Stimulated activated CD8-positive, alpha-beta memory T cell treated with anti-CD3 and anti-CD28 coated beads, Interleukin-15, amount 100 ng/mL, for 48 hours (primary cell): ENCODE data around the gene ITIH5.

Experiments used
- DNase-seq, 2 donors: peaks; one replicate each; pipeline ENCODE4 v3.0.0-alpha.2; 2020; ENCODE audit warnings: low read depth in 2 of 2

Gene ITIH5

GRCh38 chr10:7547829-7548228, 118.9 kb downstream of the ITIH5 start:
- no peak for DNase-seq

- DNase-seq = no peak
These were observed 119.6 kb downstream of the ITIH5 start for GRCh38 chr10:7547206-7547605.

- no peak for DNase-seq
These were observed 120.3 kb downstream of the ITIH5 start for GRCh38 chr10:7546385-7546967.

DNA sequence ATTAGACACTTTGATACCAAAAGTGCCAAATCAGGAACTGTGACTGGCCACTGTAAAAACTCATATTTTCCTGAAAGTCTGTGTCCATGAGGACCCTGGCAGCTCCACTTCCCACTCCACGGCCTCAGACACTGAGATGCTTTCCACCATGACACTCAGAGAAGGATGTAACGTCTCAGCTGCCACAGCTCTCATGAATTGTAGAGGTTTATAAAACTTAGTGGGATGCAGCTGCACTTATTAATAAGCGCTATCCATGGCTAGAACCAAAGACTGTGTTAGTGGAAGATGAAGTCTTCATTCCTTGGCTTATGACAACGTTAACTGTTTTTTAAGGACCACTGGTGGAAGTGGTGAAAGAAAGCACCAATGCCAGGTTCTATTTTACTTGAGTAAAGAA, 121.0 kb downstream of the ITIH5 start:
- DNase-seq = no peak

GRCh38 chr10:7545261-7545660, 121.5 kb downstream of the ITIH5 start:
- no peak for DNase-seq

DNA sequence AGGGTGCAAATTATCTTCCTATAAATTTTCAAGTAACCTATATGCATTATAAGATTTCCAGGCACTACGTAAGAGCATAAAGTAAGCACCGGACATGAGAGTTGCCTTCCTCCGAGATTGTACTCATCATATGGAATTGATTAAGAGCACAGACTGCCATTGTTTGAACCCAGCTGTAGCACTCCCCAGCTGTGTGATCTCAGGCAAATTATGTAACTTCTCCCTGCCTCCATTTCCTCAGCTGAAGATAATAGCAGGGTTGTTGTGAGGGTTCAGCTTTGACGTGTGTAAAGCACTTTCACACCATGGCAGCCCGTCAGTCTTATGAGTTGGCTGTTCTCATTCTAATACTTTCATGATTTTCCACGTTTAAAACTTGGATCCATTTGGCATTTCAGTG, 122.6 kb downstream of the ITIH5 start:
- no peak for DNase-seq

- no peak for DNase-seq
These were observed 124.4 kb downstream of the ITIH5 start for GRCh38 chr10:7542189-7542914.

GRCh38 chr10:7541137-7542087, 125.4 kb downstream of the ITIH5 start:
- DNase-seq = no peak

DNA sequence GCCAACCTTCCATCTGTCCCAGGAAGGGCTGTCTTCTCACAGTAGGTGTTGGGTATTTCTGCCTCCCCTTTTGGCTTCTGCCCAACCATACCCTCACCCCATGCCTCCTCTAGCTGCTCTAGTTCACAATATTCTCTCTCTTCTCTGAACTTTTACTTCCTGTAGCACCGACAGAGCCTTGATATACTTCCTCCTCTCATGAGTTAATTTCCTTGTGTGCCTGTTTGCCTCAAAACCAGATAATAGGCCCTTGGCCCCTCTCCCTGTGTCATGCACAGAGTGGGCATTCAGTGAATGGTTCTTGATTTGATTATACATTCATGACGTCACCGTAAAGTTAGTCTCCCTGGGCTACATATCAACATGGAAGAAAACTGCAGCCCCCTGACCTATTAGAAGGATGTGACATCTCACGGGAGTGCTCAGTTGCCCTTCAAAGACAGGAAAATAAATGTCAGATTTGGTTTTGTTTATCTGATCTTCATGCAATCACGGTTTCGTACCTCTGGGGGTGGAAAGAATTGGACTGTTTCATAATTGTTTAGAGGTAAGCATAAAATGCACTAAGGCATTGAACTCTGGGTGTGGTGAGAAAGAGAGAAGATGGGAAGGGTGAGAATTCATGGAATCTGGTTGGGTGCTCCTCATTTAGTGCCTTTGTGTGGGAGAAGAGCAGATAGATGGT, 127.7 kb downstream of the ITIH5 start:
- peak in 1 of 2 donors; percentile 22 for DNase-seq

GRCh38 chr10:7537126-7537525, 129.6 kb downstream of the ITIH5 start:
- no peak for DNase-seq

GRCh38 chr10:7534480-7534852, 132.3 kb downstream of the ITIH5 start:
- no peak for DNase-seq

DNA sequence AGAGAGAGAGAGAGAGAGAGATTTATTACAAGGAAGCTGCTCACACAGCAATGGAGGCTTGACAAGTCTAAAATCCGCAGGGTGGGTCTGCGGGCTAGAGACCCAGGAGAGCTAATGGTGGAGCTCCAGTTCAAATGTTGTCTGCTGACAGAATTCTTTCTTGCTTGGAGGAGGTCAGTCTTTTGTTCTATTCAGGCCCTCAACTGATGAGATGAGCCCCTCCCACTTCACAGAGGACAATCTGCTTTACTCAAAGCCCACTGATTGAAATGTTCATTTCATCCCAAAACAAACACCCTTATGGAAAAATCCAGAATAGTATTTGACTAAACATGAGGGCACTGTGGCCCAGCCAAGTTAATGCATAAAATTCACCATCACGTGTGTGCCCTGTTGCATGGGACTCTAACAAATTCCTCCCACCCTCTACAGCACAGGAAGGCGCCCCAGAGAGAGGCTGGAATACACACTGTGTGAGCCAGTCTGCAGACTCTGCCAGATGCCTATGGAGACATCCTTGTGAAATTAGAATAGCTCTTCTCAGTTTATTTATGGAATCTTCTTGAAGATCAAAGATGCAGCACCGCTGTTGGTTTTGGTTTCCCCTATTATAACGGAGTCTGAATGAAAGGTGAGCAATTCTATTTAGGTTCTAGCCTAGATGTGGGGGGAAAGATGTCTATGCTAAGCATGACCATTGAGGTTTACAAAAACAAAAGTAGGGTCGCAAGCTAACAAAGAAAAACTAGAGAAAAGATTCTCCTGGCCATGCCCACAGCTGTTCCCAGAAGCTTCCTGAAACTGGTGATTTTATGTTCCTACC, 132.9 kb downstream of the ITIH5 start:
- DNase-seq = no peak

DNA sequence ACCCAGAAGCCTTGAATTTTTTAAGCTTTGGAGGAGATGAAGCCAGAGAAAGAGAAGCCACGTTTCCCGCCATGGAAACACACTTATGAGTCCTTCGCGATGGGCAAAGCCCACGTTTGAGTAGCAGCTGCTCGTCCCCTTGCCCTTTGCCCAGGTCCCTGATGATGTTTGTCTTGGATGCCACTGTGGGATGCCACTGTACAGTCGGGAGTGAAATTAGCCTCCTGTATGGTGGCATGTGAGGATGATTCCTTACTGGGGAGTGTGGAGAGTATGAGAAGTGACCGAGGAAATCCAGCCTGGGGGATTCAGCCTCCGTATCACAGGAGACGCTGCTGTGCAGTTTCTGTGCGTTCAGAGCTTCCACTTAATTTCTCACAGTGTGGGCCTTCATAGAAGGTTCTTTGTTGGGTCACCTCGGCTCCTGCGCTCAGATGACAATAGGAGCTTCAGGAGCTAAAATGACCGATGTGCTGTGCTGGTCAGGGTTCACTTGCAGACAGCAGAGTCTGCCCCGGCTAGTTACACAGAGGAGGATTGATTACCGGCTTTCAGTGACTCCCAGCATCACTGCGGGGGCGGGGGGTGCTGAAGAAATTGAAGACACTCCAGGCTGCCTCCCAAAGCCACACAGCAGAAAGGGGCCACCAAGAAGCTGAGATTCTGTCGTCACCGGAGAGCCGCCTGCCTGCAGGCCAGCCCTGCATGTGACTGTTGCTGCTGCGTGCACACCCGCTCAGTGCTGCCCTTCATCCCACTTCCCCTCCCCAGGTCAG, 133.9 kb downstream of the ITIH5 start:
- no peak for DNase-seq

DNA sequence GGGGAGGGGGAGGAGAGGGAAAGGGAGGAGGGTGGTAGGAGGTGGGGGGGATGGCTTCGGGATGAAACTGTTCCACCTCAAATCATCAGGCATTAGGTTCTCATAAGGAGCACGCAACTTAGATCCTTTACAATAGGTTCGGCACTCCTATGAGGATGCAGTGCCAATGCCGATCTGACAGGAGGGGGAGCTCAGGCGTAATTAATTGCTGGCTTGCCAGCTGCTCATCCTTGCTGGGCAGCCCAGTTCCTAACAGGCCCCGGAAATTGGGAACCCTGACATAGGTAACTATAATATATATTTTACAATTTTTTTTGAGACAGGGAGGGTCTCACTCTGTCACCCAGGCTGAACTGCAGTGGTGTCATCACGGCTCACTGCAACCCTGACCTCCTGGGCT, 137.1 kb downstream of the ITIH5 start:
- no peak for DNase-seq

DNA sequence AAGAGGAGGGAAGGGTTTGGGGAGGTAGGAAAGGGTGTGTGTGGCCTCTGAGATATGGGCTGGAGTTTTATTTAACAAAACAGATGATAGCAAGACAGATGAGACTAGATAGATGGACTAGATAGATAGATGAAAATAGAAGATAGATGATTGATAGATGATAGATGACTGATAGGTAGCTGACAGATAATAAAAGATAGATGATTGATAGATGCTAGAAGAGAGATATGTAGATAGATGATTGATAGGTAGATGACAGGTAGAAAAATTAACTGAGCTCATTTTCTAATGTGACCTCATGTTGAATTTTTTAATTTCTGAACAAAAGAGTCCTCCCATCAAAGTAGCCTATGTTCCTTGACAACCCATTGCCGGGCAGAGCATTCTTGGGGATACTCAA, 139.3 kb downstream of the ITIH5 start:
- no peak for DNase-seq

- DNase-seq = no peak
These were observed 140.8 kb downstream of the ITIH5 start for GRCh38 chr10:7526017-7526400.

- DNase-seq = peak in 1 of 2 donors; percentile 37
These were observed 141.3 kb downstream of the ITIH5 start for GRCh38 chr10:7525314-7526016.

GRCh38 chr10:7523656-7524055, 143.1 kb downstream of the ITIH5 start:
- no peak for DNase-seq
